Body of pancreas (tissue), 4 donors: ENCODE measurements around the gene GTPBP3. TPM values are rescaled to one million over a fixed set of nuclear protein-coding genes. Genes with fewer than 3 reads are reported as not detected.

Source experiments
- ATAC-seq: fragments of 150-250 bp; one replicate; pipeline ENCODE4 v1.9.1; 2016
- DNase-seq, 4 donors: peaks; one replicate each; pipeline ENCODE4 v3.0.0-alpha.2; 2019
- H3K27ac ChIP-seq, 4 donors: fragments of 200-600 bp; sonication (generic); 1 replicate in 3 of 4; 2 replicates in 1 of 4; pipeline versions ENCODE4 v1.5.1 to v1.6.1; 2016 to 2019; ENCODE audit warnings: mild to moderate bottlenecking in 1 of 4, mixed read lengths in 1 of 4, moderate library complexity in 1 of 4
- H3K27me3 ChIP-seq, 2 donors: fragments of 200-600 bp; sonication (generic); one replicate each; pipeline ENCODE4 v1.6.0; 2016; ENCODE audit warnings: mild to moderate bottlenecking in 1 of 2
- H3K36me3 ChIP-seq, 2 donors: fragments of 200-600 bp; sonication (generic); replicated peaks in 1 of 2; 2 replicates each; pipeline ENCODE4 v1.5.1; 2016; ENCODE audit warnings: low read depth in 2 of 2; ENCODE audit not compliant: insufficient read depth in 1 of 2
- H3K4me1 ChIP-seq: fragments of 200-600 bp; sonication (generic); one replicate; pipeline ENCODE4 v1.6.0; 2016
- H3K4me3 ChIP-seq, 2 donors: fragments of 200-600 bp; sonication (generic); 1 replicate in 1 of 2; 2 replicates in 1 of 2; pipeline ENCODE4 v1.5.1; 2016 to 2019
- H3K9me3 ChIP-seq, 3 donors: fragments of 200-600 bp; sonication (generic); 1 replicate in 2 of 3; 2 replicates in 1 of 3; pipeline ENCODE4 v1.5.1; 2016
- POLR2A ChIP-seq, 3 donors: fragments of 450-650 bp; IDR thresholded peaks; one replicate each; pipeline ENCODE4 v1.6.1; 2016; ENCODE audit warnings: antibody characterized with exemption in 3 of 3, mild to moderate bottlenecking in 2 of 3
- WGBS, 2 donors: methylation state at CpG; one replicate each; pipeline ENCODE4 v1.1.5; 2017; 5-methylcytosine and 5-hydroxymethylcytosine counted together
- intact Hi-C: fragments of 100-400 bp; cut with DNase I; formaldehyde crosslinking; loops from one replicate; pipeline ENCODE4 v1.15.1; 2023
- total RNA-seq, 2 donors: library from RNA; depleted of rRNA; stranded (reverse); fragments of >200 nt; gene quantifications; one replicate each; pipeline ENCODE4 v1.1.0, GENCODE V29; 2016
- TF ChIP-seq, protein P1 (sequence below), 7 experiments: fragments of 450-650 bp in 4 of 7; fragments of 200-600 bp in 3 of 7; sonication (generic) in 3 of 7; IDR thresholded peaks; one replicate each; pipeline ENCODE4 v1.5.1; 2016 to 2019; ENCODE audit warnings: antibody characterized with exemption in 7 of 7

GTPBP3 gene
- total RNA-seq, 2 donors from 2014 or later = 13.7 to 127 TPM

DNA sequence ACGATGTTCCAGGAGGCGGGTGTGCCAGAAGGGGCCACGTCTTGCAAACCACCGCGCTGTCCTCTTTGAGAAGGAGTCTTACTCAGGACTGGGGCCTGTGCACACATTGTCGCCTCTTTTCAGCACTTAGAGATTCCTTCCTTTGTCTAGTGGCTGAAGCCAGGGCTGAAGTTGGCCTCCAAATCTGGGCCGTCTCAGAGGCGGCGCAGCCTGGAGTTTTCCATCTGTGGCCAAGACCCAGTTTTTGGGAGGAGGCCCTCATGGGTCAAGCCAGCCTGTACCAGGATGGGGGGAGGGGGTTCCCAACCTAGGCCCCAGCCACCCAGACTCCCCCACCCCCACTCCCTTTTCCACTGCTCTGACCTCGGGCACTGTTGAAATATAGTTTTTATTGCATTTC lies 14.5 kb upstream of the GTPBP3 start:
- Histone ChIP-seq H3K27me3 (no peaks in the 10 kb centered on the region), H3K27ac (no peak overlapping the region), H3K36me3 (peaks cover 4 to 5% of the 10 kb centered on the region in 2 donors), H3K4me3 (no peak overlapping the region), H3K4me1 (peaks cover 5% of the 10 kb centered on the region), H3K9me3 (no peaks in the 10 kb centered on the region)
- DNase-seq (no peak), ATAC-seq (no peak)
- TF ChIP-seq, protein P1, sequence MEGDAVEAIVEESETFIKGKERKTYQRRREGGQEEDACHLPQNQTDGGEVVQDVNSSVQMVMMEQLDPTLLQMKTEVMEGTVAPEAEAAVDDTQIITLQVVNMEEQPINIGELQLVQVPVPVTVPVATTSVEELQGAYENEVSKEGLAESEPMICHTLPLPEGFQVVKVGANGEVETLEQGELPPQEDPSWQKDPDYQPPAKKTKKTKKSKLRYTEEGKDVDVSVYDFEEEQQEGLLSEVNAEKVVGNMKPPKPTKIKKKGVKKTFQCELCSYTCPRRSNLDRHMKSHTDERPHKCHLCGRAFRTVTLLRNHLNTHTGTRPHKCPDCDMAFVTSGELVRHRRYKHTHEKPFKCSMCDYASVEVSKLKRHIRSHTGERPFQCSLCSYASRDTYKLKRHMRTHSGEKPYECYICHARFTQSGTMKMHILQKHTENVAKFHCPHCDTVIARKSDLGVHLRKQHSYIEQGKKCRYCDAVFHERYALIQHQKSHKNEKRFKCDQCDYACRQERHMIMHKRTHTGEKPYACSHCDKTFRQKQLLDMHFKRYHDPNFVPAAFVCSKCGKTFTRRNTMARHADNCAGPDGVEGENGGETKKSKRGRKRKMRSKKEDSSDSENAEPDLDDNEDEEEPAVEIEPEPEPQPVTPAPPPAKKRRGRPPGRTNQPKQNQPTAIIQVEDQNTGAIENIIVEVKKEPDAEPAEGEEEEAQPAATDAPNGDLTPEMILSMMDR (IDR thresholded peaks at IDR 0.05) = no peak
- no peak for TF ChIP-seq POLR2A (IDR thresholded peaks at IDR 0.05)
- 75 to 82% methylated on average over 6 to 10 of the region's 10 CpGs for WGBS, 2 donors
- intact Hi-C loops = no loop called here

DNA sequence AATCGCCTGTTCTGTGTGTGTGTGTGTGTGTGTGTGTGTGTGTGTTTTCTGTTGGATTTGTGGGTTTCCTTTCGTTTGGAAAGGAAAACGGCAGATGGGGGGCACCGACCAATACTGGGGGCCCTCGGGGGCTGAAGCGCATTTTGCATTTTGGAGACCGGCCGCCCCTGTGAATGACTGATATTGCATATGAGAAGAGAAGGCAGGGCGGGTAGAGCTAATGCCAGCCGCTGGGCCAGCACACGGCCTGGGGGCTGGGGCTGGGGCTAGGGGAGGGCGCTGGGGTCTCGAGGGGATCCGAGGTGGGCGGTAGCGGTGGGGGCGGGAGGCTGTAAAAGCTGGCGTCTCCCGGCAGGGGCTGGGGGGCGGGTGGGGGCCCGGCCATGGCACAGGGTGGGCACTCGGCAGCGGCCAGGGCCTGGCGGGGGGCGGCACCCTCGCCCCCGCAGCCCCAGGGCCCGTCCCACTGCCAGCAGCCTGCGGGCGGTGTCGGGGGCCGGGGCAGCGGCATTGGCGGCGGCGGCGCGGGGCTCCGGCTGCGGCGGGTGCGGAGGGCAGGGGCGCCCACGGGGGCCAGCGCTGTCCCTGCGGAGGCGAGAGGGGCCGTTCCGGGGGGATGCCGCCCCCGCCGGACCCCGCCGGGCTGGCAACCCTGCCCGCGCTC lies 13.9 kb upstream of the GTPBP3 start:
- H3K27ac ChIP-seq = no peak overlapping the region
- ATAC-seq (no peak), DNase-seq (no peak)
- H3K9me3 ChIP-seq = no peaks in the 10 kb centered on the region
- intact Hi-C loops = no loop called here
- H3K27me3 ChIP-seq = no peaks in the 10 kb centered on the region
- 53 to 68% methylated on average over 9 to 53 of the region's 56 CpGs for WGBS, 2 donors
- H3K4me1 ChIP-seq = peaks cover 11% of the 10 kb centered on the region
- H3K4me3 ChIP-seq = no peak overlapping the region
- TF ChIP-seq, protein P1 (IDR thresholded peaks at IDR 0.05) = no peak
- no peak for TF ChIP-seq POLR2A (IDR thresholded peaks at IDR 0.05)
- peaks cover 4 to 5% of the 10 kb centered on the region in 2 donors for H3K36me3 ChIP-seq

DNA sequence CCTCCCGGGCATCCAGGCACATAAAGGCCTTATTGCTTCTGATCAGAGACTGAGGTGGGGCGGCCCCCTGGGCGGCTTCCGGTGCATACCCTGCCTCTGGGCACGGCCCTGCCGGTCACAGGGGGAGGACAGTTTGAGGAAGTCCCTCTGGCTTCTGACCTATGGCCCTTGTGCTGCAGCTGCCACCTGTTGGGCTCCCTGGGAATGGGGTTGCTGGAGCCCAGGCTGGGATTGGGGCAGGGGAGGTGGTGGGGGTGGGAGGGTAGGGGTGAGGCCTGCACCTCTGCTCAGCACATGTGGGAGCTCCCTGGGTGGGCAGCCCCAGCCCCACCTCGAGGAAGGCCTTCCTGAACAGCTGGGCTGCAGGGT lies 13.4 kb upstream of the GTPBP3 start:
- no peak overlapping the region for H3K27ac ChIP-seq
- 66% methylated on average over 5 of the region's 7 CpGs; no CpG with 5 or more reads in 1 of the 2 donors for WGBS, 2 donors
- intact Hi-C loops = no loop called here
- ATAC-seq = no peak
- peaks cover 16% of the 10 kb centered on the region for H3K4me1 ChIP-seq
- TF ChIP-seq, protein P1 (IDR thresholded peaks at IDR 0.05) = no peak
- no peak for TF ChIP-seq POLR2A (IDR thresholded peaks at IDR 0.05)
- peaks cover 4 to 5% of the 10 kb centered on the region in 2 donors for H3K36me3 ChIP-seq
- DNase-seq = no peak
- no peaks in the 10 kb centered on the region for H3K27me3 ChIP-seq
- H3K4me3 ChIP-seq = no peak overlapping the region
- H3K9me3 ChIP-seq = no peaks in the 10 kb centered on the region

DNA sequence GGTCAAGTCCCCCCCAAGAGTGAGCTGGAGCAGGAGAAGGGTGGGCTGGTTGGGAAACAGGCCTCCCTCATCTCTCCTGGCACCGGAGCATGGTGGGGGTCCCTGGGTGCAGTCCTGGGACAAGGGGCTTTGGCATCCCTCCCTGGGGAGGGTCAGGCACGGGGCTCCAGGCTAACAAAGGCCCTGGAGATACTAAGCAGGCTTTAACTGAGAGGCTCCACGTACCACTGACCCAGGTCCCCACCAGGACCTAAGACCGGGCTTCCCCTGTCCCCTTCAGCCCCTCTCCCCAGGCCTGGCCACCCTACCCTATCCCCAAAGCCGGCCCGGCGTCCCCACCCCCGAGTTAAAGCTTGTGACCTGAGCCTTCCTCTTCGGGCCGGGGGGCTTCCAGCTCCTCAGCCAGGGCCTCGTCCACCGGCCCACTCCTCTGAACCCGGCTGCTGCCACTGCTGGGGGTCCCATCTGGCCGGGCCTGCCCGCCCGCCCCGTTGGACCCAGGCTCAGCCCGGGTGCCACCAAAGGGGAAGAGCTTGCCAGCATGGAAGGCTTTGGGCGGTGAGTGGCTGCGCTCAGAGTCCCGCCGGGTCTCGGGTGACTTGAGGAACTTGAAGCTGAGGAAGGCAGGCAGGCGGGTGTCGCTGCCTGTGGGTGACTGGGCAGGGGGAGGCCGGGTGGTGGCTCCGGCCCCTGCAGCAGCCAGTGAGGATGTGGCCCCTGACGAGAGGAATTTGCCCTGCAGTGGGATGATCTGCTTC lies 12.8 kb upstream of the GTPBP3 start:
- intact Hi-C loops = no loop called here
- no peaks in the 10 kb centered on the region for H3K9me3 ChIP-seq
- H3K4me3 ChIP-seq = no peak overlapping the region
- no peaks in the 10 kb centered on the region for H3K27me3 ChIP-seq
- no peak overlapping the region for H3K27ac ChIP-seq
- WGBS, 2 donors = 88% methylated on average over 26 of the region's 28 CpGs; no CpG with 5 or more reads in 1 of the 2 donors
- ATAC-seq (no peak), DNase-seq (no peak)
- H3K36me3 ChIP-seq = peaks cover 4 to 5% of the 10 kb centered on the region in 2 donors
- TF ChIP-seq POLR2A (IDR thresholded peaks at IDR 0.05) = no peak
- TF ChIP-seq, protein P1 (IDR thresholded peaks at IDR 0.05) = no peak
- H3K4me1 ChIP-seq = peaks cover 22% of the 10 kb centered on the region
